Activated gamma-delta T cell treated with Interleukin-2 at 50 U/mL for 16 hours (primary cell): Measurements from ENCODE around the gene SIRT7.

Experiments used
- DNase-seq: peaks from one replicate; pipeline ENCODE4 v3.0.0-alpha.2; 2020

SIRT7 gene

DNA sequence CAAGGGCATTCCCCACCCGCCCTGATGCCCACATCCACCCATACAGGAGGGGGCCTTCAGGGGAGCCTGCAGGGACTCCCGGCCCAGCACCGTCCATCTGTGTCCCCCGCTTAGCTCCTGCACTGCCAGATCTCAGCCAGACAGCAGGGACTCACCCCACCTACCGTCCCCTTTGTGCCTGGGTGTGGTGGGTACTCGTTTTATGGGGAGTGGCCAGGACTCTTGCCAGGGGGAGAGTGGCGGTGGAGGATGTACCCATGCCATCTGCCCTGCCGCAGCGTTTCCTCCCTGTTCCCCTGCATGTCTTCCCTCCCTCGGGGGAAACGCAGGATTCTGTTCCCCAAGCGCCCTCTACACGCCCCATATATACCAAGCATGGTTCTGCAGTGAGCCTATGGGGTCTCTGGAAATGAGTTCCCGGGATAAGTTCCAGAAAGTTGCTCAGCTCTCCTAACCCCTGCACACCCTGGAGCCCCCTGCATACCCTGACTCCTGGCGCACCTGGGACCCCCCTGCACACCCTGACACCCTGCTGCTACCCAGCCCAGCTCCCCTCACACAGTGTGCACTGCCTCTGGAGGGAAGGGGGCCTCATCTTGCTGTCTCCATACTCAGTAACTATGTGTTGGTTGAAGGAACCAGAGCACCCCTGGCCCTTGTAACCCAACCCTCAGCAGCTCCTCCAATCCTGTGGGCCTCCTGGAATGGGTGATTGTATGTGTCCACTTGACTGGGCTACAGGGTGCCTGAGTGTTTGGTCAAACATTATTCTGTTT, 13.8 kb upstream of the SIRT7 start:
- DNase-seq: no peak

DNA sequence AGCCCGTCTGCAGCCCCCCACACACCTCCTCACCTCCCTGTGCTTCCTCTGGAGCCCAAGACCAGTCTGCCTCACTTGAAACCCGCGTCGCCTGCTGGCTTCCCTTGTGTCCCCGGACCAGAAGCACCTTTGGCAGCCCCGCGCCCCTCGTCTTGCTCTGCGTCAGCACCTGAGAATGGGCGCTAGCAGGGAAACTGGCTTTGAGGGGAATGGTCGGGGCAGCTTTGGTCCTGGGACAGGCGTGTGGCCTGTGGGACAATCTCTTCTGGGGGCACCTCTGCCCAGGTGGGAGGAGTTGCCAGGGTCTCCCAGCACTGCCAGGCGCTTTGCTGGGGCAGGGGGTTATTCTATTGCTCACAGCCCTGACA, 13.2 kb upstream of the SIRT7 start:
- no peak for DNase-seq

DNA sequence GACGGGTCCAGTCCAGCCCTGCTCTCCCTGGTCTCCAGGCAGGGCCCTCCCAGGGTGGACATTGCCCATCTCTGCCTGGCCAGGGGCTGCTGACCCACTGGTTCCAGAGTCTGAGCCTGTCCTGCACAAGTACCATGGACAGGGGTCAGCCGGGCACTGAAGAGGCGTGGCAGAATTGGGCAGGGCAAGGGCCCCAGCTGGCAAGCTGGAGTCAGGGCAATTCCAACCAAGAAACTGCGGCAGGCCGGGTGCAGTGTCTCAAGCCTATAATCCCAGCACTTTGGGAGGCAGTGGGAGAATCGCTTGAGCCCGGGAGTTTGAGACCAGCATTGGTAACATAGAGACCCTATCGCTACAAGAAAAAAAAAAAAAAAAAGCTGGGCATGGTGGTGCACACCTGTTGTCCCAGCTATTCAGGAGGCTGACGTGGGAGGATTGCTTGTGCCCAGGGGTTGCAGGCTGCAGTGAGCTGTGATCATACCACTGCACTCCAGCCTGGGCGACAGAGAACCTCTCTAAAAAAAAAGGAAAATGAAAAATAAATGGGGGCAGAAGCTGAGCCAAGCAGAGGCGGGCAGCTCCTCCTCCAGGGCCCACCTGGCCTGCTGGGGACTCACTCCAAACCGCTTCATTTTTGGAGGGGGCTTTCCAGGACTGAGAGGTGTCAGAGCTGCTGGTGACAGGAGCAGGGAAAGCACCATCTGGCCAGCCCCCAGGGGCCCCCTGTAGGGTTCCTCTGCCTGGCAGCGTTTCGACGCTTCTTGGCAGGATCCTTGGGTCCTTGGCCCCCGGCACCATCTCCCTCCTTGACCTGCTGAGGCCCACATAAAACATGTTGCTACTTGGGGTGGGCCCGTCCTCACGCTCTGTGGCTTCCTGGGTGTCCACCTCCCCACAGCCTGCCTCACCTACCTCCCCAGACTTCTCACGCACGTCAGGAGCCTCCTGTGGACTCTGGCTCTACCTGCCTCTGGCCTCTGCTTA, 12.5 kb upstream of the SIRT7 start:
- DNase-seq: no peak

DNA sequence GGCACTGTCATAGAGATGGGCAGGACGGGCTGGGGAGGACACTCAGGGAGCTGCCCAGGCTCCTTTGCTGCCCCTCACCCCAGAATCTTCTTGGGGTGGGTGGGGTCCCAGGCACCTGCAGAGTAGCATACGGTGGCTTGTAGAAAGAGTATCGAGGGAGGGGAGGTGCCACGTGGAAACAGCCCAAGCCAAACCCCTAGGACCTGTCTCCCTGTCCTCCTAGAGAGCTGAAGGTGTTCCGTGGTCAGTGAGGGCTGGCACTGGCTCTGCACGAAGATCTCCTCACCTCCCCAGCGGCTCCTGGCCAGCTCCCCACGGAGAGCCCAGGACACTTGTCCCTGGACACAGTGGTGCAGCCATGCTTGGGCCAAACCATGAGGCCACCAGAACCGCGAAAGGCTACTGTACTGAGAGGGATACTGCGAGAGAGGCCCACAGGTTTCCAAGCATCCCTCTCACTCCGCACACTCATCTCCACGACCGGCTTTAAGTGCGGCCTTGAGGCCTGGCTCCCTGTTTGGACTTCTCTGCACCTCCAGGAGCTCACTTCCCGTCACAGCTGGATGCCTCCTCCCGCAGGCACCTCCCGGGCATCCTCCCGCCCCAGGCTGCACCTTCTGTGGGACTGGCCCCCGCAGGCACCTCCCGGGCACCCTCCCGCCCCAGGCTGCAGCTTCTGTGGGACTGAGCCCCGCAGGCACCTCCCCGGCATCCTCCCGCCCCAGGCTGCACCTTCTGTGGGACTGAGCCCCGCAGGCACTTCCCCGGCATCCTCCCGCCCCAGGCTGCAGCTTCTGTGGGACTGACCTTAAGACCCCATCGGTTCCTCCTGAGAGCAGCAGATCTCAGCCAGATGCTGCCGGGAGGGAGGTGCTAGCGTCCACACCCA, 11.5 kb upstream of the SIRT7 start:
- DNase-seq: no peak

DNA sequence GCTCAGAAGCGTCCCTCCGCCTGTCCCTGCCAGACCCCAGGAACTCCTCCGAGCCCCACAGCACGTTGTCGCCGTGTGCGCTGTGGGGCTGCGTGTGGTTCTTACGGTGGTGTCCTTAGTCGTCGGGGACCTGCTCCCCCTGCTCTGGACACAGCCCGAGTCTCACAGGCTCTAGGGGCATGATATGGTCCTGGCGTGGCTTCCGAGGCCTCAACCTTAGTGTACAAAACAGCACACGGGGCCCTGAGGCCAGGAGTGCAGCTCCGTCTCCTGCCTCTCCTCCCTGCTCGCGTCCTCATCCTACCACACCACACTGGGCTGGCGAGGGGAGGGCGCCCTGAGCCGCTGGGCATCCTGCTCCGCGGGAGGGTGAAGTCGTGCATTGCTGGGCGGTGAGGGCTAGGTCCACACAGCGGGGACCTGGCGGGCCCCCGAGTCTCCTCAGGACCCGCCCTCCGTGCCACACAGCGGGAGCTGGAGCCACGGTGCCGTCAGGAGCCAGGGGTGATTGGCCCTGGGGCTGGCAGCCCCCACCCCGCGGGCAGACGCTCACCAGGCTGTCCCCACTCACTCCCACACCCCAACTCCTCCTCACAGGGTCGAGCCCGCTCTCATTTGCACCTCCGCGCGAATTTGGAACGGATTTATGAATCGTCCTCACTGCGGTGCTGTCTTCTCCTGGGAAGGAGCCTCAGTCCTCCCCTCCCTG, 10.7 kb upstream of the SIRT7 start:
- no peak for DNase-seq

DNA sequence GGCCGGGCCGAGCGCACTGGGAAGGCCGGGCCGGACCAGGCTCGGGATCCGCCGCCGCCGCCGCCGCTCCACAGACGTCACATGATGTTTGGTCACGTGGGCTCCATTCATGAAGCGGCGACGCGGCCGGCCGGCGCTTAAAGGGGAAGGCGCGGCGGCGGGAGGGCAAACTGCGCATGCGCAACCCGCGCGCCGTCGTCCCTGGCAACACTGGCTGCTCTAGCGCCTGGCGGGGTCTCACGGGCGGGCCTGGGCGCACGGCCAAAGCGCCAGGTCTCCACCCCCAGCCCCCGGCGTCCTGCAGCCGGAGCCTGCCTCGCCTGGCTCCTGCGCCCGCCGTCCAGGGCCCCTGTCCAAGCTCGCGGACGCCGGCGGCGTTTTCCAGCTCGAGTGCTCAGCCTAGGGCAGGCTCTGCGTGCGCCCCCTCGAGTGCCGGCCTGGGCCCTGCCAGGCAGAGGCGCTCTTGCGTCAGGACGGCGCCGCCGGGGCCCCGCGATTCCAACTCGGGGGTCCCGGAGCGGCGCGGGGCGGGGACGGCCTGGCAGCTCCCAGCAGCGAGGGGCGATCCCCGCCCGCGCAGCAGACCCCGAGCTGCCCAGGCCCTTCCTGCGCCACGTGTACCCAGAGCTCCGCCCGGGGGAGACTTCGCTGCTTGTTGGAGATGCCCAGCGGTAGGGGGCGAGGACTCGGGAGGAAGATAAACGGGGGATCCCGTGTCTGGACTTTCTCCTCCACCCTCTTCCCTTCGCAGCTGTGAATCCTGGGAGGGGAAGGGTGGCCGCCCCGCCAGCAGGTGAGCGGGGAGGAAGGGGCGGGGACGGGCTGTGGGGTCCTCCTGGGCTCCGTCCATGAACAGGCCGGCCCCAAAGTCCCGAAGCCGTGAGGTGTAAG, 9.9 kb upstream of the SIRT7 start, which contains the start of gene MAFG:
TSS of gene MAFG (minus strand) at position 83 of the 891 bp plus-strand sequence. CDS start 4,550 bp downstream, outside the sequence.
- peak; percentile 84 for DNase-seq

DNA sequence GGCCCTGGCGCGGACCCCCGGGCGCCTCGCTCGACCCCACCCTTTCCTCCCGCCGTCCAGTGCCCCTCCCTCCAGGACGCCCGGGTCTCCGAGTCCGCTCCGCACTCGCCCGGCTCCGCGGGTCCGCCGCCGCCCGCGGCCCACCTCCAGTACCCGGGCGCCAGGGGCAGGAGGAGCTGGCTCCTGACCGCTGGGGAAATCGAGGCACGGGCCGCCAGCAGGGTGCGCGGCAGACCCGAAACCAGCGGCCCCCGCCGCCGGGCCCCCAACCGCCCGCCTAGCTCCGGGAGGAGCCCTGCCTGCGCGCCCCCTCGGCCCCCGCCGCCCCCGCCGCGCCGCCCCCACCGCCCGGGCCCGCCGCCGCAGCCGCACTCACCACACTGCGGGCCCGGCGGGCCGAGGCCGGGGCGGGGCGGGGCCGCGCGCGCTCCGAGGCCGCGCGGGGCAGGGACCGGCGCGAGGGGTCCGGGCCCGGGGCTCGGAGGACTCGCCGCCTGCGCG, 9.2 kb upstream of the SIRT7 start:
- no peak for DNase-seq

DNA sequence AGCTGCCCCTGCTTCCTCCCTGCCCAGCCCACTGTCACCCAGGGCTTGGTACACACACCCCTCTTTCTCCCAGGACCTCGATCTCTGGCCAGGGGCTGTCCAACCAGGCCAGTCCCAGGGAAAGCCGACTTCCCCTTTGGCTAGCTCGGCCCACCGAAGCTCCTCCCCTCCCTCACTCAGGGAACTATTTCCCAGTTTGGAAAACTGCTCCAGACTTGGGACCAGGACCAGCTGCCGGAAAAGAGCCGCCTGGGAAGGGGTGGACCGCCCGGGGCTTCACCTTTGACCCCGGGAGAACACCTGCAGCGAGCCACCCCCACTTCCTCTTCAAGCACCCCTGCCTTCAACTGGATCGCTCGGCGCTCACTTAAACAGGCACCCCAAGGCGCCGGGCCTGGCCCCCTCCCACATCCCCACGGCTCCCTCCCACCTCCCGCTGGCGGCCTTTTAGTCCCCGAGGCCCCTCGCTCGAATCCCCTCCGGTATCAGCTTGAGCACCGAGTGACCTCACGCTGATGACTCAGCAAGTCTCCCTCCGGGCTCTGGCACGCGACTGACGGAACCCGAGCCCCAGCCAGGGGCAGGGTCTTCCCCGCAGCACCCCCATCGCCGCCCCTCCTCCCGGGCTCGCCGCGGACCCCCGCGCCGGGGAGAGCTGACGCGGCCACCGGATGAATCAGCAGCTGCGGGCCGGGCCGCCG, 8.6 kb upstream of the SIRT7 start:
- peak; percentile 45 for DNase-seq

DNA sequence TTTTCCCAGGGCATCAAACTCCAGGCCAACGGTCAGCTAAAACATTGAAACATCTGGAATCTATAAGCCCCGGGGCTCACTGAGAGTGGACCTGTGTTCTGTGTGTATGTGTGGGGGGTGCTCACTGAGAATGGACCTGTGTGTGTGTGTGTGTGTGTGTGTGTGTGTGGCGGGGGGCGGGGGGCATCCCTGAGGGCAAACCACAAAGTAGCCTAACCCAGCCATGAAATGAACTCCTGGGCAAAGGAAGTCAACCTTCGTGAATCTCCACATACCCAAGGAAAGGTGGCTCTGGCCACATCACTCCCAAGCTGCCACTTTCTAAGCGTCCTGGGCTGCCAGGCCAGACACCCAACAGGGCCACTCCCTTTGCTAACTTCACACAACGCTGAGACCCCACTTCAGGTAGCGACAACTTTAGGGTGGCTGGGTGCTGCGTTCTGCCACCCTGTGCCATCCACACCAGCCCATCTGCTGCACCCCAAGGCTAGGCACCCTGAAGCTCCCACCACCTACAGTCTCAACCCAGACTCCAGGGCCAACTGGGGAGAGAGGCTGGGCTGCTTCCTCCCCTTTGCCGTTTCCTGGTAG, 8.0 kb upstream of the SIRT7 start:
- no peak for DNase-seq

DNA sequence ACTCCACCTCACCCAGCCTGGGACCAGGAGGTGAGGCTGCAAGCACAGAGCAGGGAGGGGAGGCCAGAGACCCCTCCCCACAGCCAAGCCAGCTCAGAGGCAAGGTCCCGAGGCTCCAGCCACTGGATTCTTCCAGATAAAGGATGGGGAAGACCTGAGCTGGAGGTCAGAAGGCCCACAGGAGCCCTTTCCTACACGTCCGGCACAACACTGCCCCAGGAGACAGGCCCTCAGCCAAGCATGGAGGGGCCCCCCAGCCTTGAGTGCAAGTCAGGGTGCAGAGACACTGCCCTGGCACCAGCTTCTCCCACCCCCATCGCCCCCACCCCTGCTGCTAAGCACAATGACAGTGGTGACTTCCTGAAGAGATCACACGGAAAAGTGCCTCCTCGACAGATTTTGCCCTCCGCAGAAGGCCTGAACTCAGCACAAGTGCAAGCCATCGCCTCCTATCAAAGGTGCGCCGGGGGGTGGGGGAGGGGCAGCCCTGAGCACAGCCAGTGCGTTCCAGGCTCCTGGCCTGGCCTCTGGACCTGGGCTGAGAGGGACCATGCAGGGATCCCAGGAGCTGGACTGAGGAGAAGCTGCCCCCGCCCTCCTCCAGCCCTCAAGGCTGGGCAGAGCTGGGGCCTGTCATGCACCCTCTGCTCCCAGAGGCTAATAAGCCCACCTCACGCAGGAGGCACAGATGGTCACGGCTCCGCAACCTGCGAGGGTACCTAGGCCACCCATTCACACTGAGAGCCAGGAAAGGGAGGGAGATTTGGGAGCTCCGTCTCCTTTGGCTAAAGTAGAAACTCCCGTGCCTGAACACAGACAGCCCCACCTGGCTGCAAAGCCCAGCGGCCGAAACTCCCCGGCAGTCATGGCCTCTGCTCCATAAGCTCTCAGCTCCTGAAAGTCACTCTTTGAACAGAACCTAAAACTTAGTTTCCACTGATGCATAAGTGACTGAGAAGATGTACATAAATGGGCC, 6.9 kb upstream of the SIRT7 start:
- no peak for DNase-seq

DNA sequence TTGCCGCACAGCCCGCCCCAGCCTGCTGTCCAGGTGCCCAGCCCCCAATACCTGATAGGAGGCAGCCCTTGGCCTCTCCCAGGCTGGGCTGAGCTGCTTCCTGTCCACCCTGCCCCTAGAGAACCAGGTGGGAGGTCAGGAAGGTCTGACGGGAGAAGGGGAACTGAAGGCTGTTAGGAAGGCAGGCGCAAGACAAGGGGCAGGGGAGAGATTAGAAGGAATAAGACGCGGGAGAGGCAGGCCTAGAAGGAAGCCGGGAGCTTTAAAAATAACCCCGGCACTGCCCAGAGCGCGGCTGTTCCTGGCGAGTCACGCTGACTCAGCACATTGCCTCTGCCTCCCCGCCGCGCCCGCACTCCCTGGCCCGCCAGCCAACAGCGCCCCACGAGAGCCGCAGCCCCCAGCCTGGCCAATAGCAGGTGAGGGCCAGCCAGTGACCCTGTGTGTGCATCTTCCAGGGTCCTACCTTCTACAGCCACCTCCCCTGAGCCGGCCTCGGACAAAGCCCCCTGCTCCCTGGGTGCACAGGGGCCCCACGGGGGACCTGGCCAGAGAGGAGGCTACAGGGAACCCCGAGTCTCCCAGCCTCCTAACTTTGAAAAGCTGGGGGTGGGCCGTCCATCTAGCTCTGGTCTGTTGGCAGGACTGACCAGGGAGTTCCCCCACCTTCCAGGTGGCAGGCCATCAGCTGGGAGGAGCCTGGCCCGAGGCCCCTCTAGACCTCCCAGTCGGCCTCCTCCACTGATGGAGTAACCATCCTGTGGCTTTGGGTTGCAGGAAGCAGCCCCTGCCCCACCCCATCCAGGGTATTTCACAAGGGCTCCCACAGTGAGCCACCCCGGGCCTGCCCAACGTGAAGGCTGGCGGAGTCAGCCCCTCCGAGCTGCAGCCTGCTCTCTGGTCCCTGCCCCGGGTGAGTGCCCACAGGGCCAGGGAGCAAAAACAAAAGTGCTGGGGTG, 5.6 kb upstream of the SIRT7 start:
- DNase-seq: no peak

DNA sequence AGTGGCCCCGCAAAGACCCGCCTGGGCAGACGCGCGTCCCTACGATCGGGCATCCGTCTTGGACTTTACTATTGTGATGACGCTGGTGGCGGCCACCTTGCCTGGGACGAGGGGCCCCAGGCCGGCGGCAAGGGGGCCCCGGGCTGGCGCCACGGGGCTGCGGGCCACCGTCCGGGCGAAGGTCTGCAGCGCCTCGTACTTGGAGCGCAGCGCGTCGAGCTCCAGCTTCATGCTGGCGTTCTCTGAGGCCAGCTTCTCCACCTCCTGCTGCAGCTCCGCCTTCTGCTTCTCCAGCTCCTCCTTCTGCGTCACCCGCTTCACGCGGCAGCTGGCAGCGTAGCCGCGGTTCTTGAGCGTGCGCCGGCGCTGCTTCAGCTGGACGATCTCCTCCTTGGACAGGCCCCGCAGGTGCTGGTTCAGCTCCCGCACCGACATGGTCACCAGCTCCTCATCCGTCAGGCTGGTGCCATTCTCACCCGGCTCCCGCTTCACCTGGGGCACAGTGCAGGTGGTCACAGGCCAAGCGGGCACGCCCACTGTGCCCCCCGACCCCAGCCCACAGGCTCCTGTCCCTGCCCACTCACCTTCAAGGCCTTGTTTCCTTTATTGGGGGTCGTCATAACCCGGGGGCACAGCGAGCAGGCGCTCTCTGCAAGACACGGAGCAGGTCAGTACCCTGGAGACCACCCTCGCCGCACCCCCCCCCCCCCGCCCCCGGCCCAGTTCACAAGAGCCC, 4.8 kb upstream of the SIRT7 start:
- DNase-seq: no peak

DNA sequence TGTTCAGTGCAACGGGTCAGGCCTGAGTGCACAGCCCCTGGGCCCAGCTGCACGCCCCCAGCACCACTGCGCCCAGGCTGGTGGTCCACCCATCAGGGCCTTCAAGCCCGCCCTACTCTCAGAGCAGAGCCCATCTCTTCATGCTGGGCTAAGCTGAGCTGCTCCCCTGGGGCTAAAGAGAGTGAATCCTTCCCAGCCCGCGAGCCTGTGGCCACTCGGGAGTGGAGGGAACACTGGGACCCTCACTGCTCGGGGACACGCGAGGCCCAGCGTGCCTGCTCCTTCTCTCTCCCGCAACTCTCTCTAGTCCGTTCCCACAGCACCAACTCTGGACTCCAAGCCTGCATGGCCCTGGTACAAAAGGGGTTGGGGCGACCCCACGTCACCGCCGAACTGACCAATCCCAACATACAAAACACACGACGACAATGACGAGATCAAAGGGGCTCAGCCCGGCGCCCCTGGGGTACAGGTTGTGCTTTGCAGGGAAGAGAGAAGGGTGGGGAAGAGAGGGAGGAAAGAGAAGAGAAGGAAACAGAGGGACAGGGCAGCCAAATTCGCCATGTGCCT, 4.1 kb upstream of the SIRT7 start:
- no peak for DNase-seq

DNA sequence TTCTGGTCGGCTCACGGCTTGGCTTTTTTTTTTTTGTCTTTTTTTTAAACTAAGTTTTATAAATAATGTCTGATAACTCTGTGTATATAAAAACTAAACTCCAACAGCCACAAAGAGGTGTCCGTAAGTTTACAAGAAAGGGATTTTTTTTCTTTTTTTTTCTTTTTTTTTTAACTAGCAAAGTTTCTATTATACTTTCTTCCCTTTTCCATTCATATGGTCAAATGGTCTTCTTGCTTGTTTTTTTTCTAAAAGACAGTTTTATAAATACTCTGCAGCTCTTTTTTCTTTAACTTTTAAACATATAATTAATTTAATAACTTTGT, 3.5 kb upstream of the SIRT7 start:
- DNase-seq: no peak

DNA sequence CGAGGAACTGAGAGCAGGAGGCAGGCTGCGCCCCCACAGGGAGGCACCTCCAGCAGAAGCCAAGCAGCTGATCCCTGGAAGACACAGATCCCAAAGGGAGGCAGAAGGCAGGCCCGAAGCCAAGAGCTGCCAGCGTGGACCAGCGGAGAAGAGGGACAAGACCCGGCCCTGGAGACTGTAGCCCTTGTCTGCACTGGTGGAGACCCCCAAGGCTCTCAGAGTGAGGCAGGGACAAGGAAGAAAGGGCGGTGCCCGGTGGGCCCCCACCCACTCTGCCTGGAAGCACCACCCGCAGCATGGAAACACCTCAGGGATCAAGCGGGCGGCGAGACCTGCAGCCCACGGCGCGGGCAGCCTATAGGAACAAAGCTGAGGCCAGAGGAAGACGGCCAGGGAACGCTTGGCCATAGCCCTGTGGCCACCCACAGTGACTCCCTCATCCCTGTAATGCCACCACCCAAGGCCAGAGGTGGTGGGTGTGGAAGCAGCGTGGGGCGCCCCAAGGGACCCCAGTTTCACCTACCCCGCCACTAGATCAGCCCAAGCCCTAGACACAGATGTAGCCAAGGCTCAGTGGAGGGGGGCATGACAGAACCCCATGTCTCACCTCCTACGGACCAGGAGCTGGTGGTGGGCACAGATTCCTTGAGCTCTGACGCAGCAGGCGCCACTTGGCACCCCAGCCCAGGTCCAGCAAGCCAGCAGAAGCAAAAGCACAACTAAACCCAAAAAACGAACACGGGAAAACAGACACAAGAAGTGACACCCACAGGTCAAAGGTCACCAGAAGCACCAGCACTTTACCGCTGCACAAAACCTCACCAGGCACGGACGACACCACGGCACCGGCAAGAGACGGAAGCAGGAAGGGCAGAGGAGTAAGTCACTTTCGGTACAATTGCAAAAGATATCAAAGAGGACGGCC, 2.9 kb upstream of the SIRT7 start:
- DNase-seq: no peak
